Smooth muscle cell of the umbilical artery (primary cell): ENCODE results near the gene OR8G1. TPM values are rescaled to one million over a fixed set of nuclear protein-coding genes. Genes with fewer than 3 reads are reported as not detected.

Experiments
- total RNA-seq: library from RNA; depleted of rRNA; stranded (reverse); fragments of >200 nt; gene quantifications from 2 replicates; pipeline ENCODE4 v1.2.3, GENCODE V29; 2014

OR8G1 gene, protein sequence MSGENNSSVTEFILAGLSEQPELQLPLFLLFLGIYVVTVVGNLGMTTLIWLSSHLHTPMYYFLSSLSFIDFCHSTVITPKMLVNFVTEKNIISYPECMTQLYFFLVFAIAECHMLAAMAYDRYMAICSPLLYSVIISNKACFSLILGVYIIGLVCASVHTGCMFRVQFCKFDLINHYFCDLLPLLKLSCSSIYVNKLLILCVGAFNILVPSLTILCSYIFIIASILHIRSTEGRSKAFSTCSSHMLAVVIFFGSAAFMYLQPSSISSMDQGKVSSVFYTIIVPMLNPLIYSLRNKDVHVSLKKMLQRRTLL
- not detected in 2 replicates for total RNA-seq

DNA sequence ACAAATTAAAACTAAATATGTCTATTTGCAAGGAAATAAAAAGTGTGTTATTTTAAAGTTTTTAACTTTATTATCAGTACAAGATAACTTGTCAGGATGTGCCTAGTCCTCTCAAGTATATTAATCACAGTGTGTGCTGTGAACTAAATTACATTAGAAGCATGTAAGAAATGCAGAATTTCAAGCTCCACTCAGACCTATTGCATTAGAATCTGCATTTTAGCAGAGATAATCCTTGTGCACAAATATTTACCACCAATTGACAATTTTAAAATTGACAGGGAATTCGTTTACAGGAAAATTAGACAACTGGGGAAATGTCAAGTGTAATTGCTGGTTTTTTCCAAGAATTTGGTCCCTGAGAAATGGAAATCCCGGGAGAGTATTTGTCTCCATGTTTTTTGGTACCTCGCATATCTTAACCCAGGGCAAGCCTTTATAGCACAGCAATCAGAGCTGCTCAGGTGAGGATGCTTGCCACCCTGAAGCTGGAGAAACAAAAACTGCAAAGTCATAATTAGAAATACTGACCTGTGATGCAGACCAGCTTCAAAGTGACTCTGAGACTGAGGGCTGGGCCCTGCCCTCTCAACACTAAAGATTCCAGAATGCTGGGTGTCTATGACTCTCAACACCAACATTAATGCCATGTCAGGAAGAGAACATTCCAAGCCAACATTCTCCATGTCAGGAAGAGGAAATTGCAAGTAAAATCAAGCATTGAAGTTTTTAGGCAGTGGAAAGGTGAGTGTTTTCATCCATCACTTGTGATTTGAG, at the start of gene OR8G1:
TSS of gene OR8G1 (plus strand) at position 475 of the 777 bp plus-strand sequence. CDS start 8,581 bp downstream, outside the sequence.

DNA sequence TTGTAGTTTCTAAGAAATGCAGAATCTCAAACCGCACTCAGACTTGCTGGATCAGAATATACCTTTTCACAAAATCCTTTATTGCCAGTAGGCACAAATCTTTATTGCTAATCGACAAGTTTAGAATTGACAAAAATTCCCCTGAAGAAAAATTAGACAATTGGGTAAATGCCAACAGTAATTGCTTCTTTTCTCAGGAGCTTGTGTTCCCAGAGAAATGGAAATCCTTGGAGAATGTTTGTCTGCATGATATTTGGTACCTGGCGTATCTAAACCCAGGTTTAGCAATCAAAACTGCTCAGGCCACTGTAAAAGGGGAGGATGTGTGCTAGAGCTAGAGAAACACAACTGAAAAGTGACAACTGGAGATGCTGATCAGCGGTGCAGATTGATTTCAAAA, 15.2 kb downstream of the OR8G1 start, which contains the start of gene OR8G5:
TSS of gene OR8G5 (plus strand) at position 301 of the 400 bp plus-strand sequence. CDS start 8,556 bp downstream, outside the sequence.

Other genes starting within 250 kb of the OR8G1 start
- gene OR10G6, start 245.9 kb upstream of the OR8G1 start, total RNA-seq = not detected in 2 replicates
- not detected in 2 replicates for gene OR10G4, start 228.1 kb upstream of the OR8G1 start, total RNA-seq
- gene OR10G9, start 218.1 kb upstream of the OR8G1 start, total RNA-seq = not detected in 2 replicates
- gene OR10G8, start 214.3 kb upstream of the OR8G1 start, total RNA-seq = not detected in 2 replicates
- not detected in 2 replicates for gene OR10G7, start 199.8 kb upstream of the OR8G1 start, total RNA-seq
- gene VWA5A, start 125.6 kb upstream of the OR8G1 start, total RNA-seq = 2.9 and 3.0 TPM in 2 replicates
- gene OR10D3, start 57.8 kb upstream of the OR8G1 start, total RNA-seq = not detected in 2 replicates
- not detected in 2 replicates for gene OR8G5, start 15.3 kb downstream of the OR8G1 start, total RNA-seq
- not detected in 2 replicates for gene OR8D1, start 72.9 kb downstream of the OR8G1 start, total RNA-seq
- not detected in 2 replicates for gene OR8D2, start 79.1 kb downstream of the OR8G1 start, total RNA-seq
- not detected in 2 replicates for gene OR8B2, start 143.4 kb downstream of the OR8G1 start, total RNA-seq
- not detected in 2 replicates for gene OR8B3, start 157.9 kb downstream of the OR8G1 start, total RNA-seq
- gene OR8B4, start 183.8 kb downstream of the OR8G1 start, total RNA-seq = not detected in 2 replicates
- gene OR8B8, start 204.6 kb downstream of the OR8G1 start, total RNA-seq = not detected in 2 replicates